Activated T-helper 2 cell treated with anti-CD3 and anti-CD28 coated beads, Interferon-gamma antibody, Interleukin-2, Interleukin-4, amounts not matched to agents 10 μg/mL and 5 μg/mL and 100 μg/mL, durations not matched to agents 14 hours and 24 hours and 36 hours (primary cell): ENCODE data around the gene DEUP1. TPM values are rescaled to one million over a fixed set of nuclear protein-coding genes. Genes with fewer than 3 reads are reported as not detected.

Source experiments
- DNase-seq: peaks from one replicate; pipeline ENCODE4 v3.0.0; 2021; ENCODE audit warnings: low spot score
- H3K27ac Mint-ChIP-seq: one replicate; pipeline ENCODE4 v1.8.0; 2021; ENCODE audit warnings: mixed read lengths
- H3K27me3 Mint-ChIP-seq: one replicate; pipeline ENCODE4 v1.8.0; 2021; ENCODE audit warnings: low read depth, mixed read lengths
- H3K36me3 Mint-ChIP-seq: one replicate; pipeline ENCODE4 v1.8.0; 2021; ENCODE audit warnings: low read depth, mixed read lengths
- H3K4me1 Mint-ChIP-seq: one replicate; pipeline ENCODE4 v1.8.0; 2021; ENCODE audit warnings: low read depth, mixed read lengths
- H3K4me3 Mint-ChIP-seq: one replicate; pipeline ENCODE4 v1.8.0; 2021; ENCODE audit warnings: low read depth, mild to moderate bottlenecking, moderate library complexity, mixed read lengths
- H3K9me3 Mint-ChIP-seq: one replicate; pipeline ENCODE4 v1.8.0; 2021; ENCODE audit warnings: mixed read lengths
- intact Hi-C: fragments of 100-400 bp; cut with micrococcal nuclease; formaldehyde crosslinking; loops from one replicate; pipeline ENCODE4 v1.15.1; 2023
- total RNA-seq: library from RNA; stranded (reverse); gene quantifications from 2 replicates; pipeline ENCODE4 v1.2.3, GENCODE V29; 2022

DEUP1 gene
- total RNA-seq, 1 donor from 2014 or later = not detected

- H3K27ac Mint-ChIP-seq = no peak overlapping the region
- H3K4me3 Mint-ChIP-seq = no peak overlapping the region
- H3K4me1 Mint-ChIP-seq = no peaks in the 10 kb centered on the region
- intact Hi-C loops = no loop called here
- no peaks in the 10 kb centered on the region for H3K36me3 Mint-ChIP-seq
- peaks cover 4% of the 10 kb centered on the region for H3K27me3 Mint-ChIP-seq
- no peak for DNase-seq
- H3K9me3 Mint-ChIP-seq = peaks cover 2% of the 10 kb centered on the region
Measured at GRCh38 chr11:93320230-93320629, 10.3 kb upstream of the DEUP1 start.

- Mint-ChIP-seq H3K9me3 (no peaks in the 10 kb centered on the region), H3K27ac (no peak overlapping the region), H3K4me1 (no peaks in the 10 kb centered on the region), H3K27me3 (peaks cover 4% of the 10 kb centered on the region), H3K36me3 (no peaks in the 10 kb centered on the region), H3K4me3 (no peak overlapping the region)
- DNase-seq = no peak
- intact Hi-C loops = no loop called here
Measured at GRCh38 chr11:93322207-93322606, 8.3 kb upstream of the DEUP1 start.

GRCh38 chr11:93323747-93324146, 6.8 kb upstream of the DEUP1 start:
- Mint-ChIP-seq H3K27ac (no peak overlapping the region), H3K4me3 (no peak overlapping the region), H3K4me1 (no peaks in the 10 kb centered on the region), H3K9me3 (no peaks in the 10 kb centered on the region), H3K27me3 (peaks cover 7% of the 10 kb centered on the region), H3K36me3 (no peaks in the 10 kb centered on the region)
- DNase-seq = no peak
- intact Hi-C loops = no loop called here

GRCh38 chr11:93324500-93324899, 6.0 kb upstream of the DEUP1 start:
- no peak overlapping the region for H3K27ac Mint-ChIP-seq
- no peaks in the 10 kb centered on the region for H3K4me1 Mint-ChIP-seq
- no peak overlapping the region for H3K4me3 Mint-ChIP-seq
- no peaks in the 10 kb centered on the region for H3K9me3 Mint-ChIP-seq
- peaks cover 9% of the 10 kb centered on the region for H3K27me3 Mint-ChIP-seq
- intact Hi-C loops = no loop called here
- no peak for DNase-seq
- H3K36me3 Mint-ChIP-seq = no peaks in the 10 kb centered on the region

GRCh38 chr11:93326681-93327080, 3.9 kb upstream of the DEUP1 start:
- Mint-ChIP-seq H3K27ac (no peak overlapping the region), H3K4me3 (no peak overlapping the region), H3K27me3 (peaks cover 25% of the 10 kb centered on the region), H3K4me1 (peaks cover 3% of the 10 kb centered on the region), H3K36me3 (no peaks in the 10 kb centered on the region), H3K9me3 (no peaks in the 10 kb centered on the region)
- no peak for DNase-seq
- intact Hi-C loops = no loop called here

GRCh38 chr11:93329936-93330445, 551 bp upstream of the DEUP1 start:
- intact Hi-C loops = no loop called here
- no peak for DNase-seq
- no peaks in the 10 kb centered on the region for H3K9me3 Mint-ChIP-seq
- H3K27me3 Mint-ChIP-seq = peaks cover 46% of the 10 kb centered on the region
- H3K27ac Mint-ChIP-seq = no peak overlapping the region
- H3K4me1 Mint-ChIP-seq = peaks cover 3% of the 10 kb centered on the region
- H3K4me3 Mint-ChIP-seq = peak overlapping the region; percentile 44
- H3K36me3 Mint-ChIP-seq = no peaks in the 10 kb centered on the region

- no peak for DNase-seq
- Mint-ChIP-seq H3K27me3 (peaks cover 6% of the 10 kb centered on the region), H3K4me3 (no peak overlapping the region), H3K9me3 (no peaks in the 10 kb centered on the region), H3K27ac (no peak overlapping the region), H3K36me3 (no peaks in the 10 kb centered on the region), H3K4me1 (no peaks in the 10 kb centered on the region)
- intact Hi-C loops = no loop called here
Measured at GRCh38 chr11:93340223-93340622, 9.7 kb downstream of the DEUP1 start.

- no peak overlapping the region for H3K27ac Mint-ChIP-seq
- intact Hi-C loops = no loop called here
Measured at GRCh38 chr11:93344855-93345333, 14.4 kb downstream of the DEUP1 start.

GRCh38 chr11:93348930-93349329, 18.4 kb downstream of the DEUP1 start:
- H3K36me3 Mint-ChIP-seq = no peaks in the 10 kb centered on the region
- no peaks in the 10 kb centered on the region for H3K27me3 Mint-ChIP-seq
- H3K27ac Mint-ChIP-seq = no peak overlapping the region
- H3K4me1 Mint-ChIP-seq = no peaks in the 10 kb centered on the region
- no peak for DNase-seq
- no peak overlapping the region for H3K4me3 Mint-ChIP-seq
- intact Hi-C loops = no loop called here
- H3K9me3 Mint-ChIP-seq = no peaks in the 10 kb centered on the region

More at GRCh38 chr11:93344855-93345333, 14.4 kb downstream of the DEUP1 start:
- Mint-ChIP-seq H3K4me3 (no peak overlapping the region), H3K9me3 (no peaks in the 10 kb centered on the region), H3K27me3 (no peaks in the 10 kb centered on the region), H3K36me3 (no peaks in the 10 kb centered on the region), H3K4me1 (no peaks in the 10 kb centered on the region)
- no peak for DNase-seq

- Mint-ChIP-seq H3K27me3 (no peaks in the 10 kb centered on the region), H3K9me3 (no peaks in the 10 kb centered on the region), H3K27ac (no peak overlapping the region), H3K36me3 (no peaks in the 10 kb centered on the region), H3K4me3 (no peak overlapping the region), H3K4me1 (no peaks in the 10 kb centered on the region)
- intact Hi-C loops = no loop called here
- no peak for DNase-seq
Measured at GRCh38 chr11:93350835-93351234, 20.3 kb downstream of the DEUP1 start.

- H3K27ac Mint-ChIP-seq = no peak overlapping the region
- no peak for DNase-seq
- peaks cover 5% of the 10 kb centered on the region for H3K9me3 Mint-ChIP-seq
- no peak overlapping the region for H3K4me3 Mint-ChIP-seq
- H3K36me3 Mint-ChIP-seq = no peaks in the 10 kb centered on the region
- intact Hi-C loops = no loop called here
- no peaks in the 10 kb centered on the region for H3K27me3 Mint-ChIP-seq
- no peaks in the 10 kb centered on the region for H3K4me1 Mint-ChIP-seq
Measured at GRCh38 chr11:93359396-93359795, 28.9 kb downstream of the DEUP1 start.

GRCh38 chr11:93361435-93361834, 30.9 kb downstream of the DEUP1 start:
- Mint-ChIP-seq H3K27me3 (no peaks in the 10 kb centered on the region), H3K4me3 (no peak overlapping the region), H3K36me3 (no peaks in the 10 kb centered on the region), H3K9me3 (peaks cover 5% of the 10 kb centered on the region), H3K27ac (no peak overlapping the region), H3K4me1 (no peaks in the 10 kb centered on the region)
- intact Hi-C loops = no loop called here
- DNase-seq = no peak

GRCh38 chr11:93368022-93368421, 37.5 kb downstream of the DEUP1 start:
- no peak for DNase-seq
- Mint-ChIP-seq H3K4me3 (no peak overlapping the region), H3K27me3 (no peaks in the 10 kb centered on the region), H3K9me3 (no peaks in the 10 kb centered on the region), H3K36me3 (no peaks in the 10 kb centered on the region), H3K4me1 (no peaks in the 10 kb centered on the region), H3K27ac (no peak overlapping the region)
- intact Hi-C loops = no loop called here

GRCh38 chr11:93370260-93370659, 39.7 kb downstream of the DEUP1 start:
- Mint-ChIP-seq H3K36me3 (no peaks in the 10 kb centered on the region), H3K27ac (no peak overlapping the region), H3K4me3 (no peak overlapping the region), H3K9me3 (no peaks in the 10 kb centered on the region), H3K4me1 (no peaks in the 10 kb centered on the region), H3K27me3 (no peaks in the 10 kb centered on the region)
- intact Hi-C loops = no loop called here
- no peak for DNase-seq
